Measurements from ENCODE around the gene HS1BP3. TPM values are rescaled to one million over a fixed set of nuclear protein-coding genes. Genes with fewer than 3 reads are reported as not detected.
A peak's percentile ranks its signal among the peaks of the same experiment; 100 is the strongest.

The HS1BP3 gene
- polyA plus RNA-seq, 4 donors: 18.5 to 39.7 (median 23.4) TPM

DNA sequence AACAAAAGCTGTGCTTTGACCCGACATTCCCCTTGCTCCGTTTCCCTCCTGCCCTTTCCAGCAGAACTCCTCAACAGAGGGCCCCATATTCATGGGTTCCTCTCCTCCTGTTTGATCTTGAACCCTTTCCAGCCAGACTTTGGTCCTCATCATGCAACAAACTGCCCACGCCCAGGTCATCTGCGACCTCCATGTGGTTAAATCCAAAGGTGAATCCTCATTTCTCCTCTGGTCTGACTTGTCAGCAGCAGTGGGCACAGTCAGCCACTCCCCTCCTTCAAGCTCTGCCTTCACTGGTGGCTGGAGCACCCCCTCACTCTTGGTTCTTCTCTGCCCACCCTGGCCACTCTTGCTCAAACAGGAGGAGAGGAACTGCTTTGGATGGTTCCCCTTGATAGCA is 2.7 kb downstream of the HS1BP3 start:
- peaks cover 0 to 29% (median 9%) of the 10 kb centered on the region in 3 donors for H3K4me1 ChIP-seq (ENCODE audit: control insufficient read depth in 3 of 3, insufficient read depth in 2 of 3, low read depth in 1 of 3, low read length in 2 of 3)
- H3K27ac ChIP-seq (ENCODE audit: low read depth in 1 of 3, low read length in 2 of 3): no peak overlapping the region
- no peak for FAIRE-seq
- no peak overlapping the region for H3K4me3 ChIP-seq (ENCODE audit: low read depth in 1 of 3, low read length in 3 of 3)
- peak in 1 of 2 donors; percentile 51 for DNase-seq
- H3K36me3 ChIP-seq (ENCODE audit: control insufficient read depth in 3 of 3, insufficient read depth in 2 of 3, low read depth in 1 of 3, low read length in 3 of 3): peaks cover 0 to 44% (median 2%) of the 10 kb centered on the region in 3 donors
- WGBS, 3 donors: 48 to 77% (median 56%) methylated on average over 4 of the region's 4 CpGs
- no peaks in the 10 kb centered on the region for H3K27me3 ChIP-seq (ENCODE audit: control insufficient read depth in 3 of 3, insufficient read depth in 3 of 3, low read length in 3 of 3)
- H3K9me3 ChIP-seq (ENCODE audit: control insufficient read depth in 2 of 2, insufficient read depth in 1 of 2, low read depth in 1 of 2, low read length in 1 of 2): no peaks in the 10 kb centered on the region

DNA sequence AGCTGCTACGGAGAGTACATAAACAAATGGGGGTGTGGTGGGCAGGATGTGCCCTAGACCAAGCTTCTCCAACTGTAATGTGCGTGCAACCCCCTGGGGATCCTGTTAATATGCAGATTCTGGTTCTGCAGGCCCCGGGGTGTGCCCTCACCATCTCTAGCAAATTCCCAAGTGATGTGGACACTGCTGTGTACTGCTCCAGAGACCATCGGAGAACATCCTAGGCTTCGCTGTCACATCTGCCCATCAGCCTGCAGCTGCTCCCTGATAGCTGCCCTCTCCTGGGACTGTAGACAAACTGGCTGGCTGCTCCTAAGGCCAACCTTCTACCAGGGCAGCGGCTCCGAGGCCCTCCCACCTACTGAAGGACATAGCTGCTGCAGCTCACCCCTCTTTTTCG is 3.2 kb downstream of the HS1BP3 start:
- Histone ChIP-seq H3K9me3 (ENCODE audit: control insufficient read depth in 2 of 2, insufficient read depth in 1 of 2, low read depth in 1 of 2, low read length in 1 of 2) (no peaks in the 10 kb centered on the region), H3K36me3 (ENCODE audit: control insufficient read depth in 3 of 3, insufficient read depth in 2 of 3, low read depth in 1 of 3, low read length in 3 of 3) (peaks cover 0 to 49% (median 2%) of the 10 kb centered on the region in 3 donors), H3K4me1 (ENCODE audit: control insufficient read depth in 3 of 3, insufficient read depth in 2 of 3, low read depth in 1 of 3, low read length in 2 of 3) (peaks cover 0 to 29% (median 9%) of the 10 kb centered on the region in 3 donors), H3K27ac (ENCODE audit: low read depth in 1 of 3, low read length in 2 of 3) (no peak overlapping the region), H3K27me3 (ENCODE audit: control insufficient read depth in 3 of 3, insufficient read depth in 3 of 3, low read length in 3 of 3) (no peaks in the 10 kb centered on the region), H3K4me3 (ENCODE audit: low read depth in 1 of 3, low read length in 3 of 3) (no peak overlapping the region)
- WGBS, 3 donors: 85 to 93% (median 90%) methylated on average over 8 of the region's 8 CpGs
- DNase-seq (no peak), FAIRE-seq (no peak)

DNA sequence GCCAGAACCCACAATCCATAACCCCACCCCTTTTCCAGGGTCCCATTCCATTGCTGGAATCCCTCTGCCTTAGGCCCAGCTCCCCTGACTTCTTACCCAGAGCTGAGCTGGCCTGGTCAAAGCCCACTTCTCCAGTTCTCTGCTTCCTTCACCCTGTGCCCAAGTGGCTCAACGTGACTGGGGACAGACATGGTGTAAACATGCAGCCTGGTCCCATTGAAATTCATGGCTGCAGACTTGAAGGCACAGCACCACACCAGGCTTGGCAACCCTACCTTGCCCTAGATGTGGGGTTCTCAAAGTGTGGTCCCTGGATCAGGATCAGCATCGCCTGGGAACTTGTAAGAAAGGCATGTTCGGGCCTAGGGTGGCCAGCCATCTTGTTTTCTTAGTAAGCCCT is 3.7 kb downstream of the HS1BP3 start:
- H3K9me3 ChIP-seq (ENCODE audit: control insufficient read depth in 2 of 2, insufficient read depth in 1 of 2, low read depth in 1 of 2, low read length in 1 of 2): no peaks in the 10 kb centered on the region
- H3K4me1 ChIP-seq (ENCODE audit: control insufficient read depth in 3 of 3, insufficient read depth in 2 of 3, low read depth in 1 of 3, low read length in 2 of 3): peaks cover 0 to 29% (median 9%) of the 10 kb centered on the region in 3 donors
- FAIRE-seq (no peak), DNase-seq (no peak)
- no peaks in the 10 kb centered on the region for H3K27me3 ChIP-seq (ENCODE audit: control insufficient read depth in 3 of 3, insufficient read depth in 3 of 3, low read length in 3 of 3)
- H3K36me3 ChIP-seq (ENCODE audit: control insufficient read depth in 3 of 3, insufficient read depth in 2 of 3, low read depth in 1 of 3, low read length in 3 of 3): peaks cover 0 to 54% (median 2%) of the 10 kb centered on the region in 3 donors
- no peak overlapping the region for H3K27ac ChIP-seq (ENCODE audit: low read depth in 1 of 3, low read length in 2 of 3)
- H3K4me3 ChIP-seq (ENCODE audit: low read depth in 1 of 3, low read length in 3 of 3): no peak overlapping the region
- WGBS, 3 donors: 90 to 98% (median 95%) methylated on average over 3 of the region's 3 CpGs

DNA sequence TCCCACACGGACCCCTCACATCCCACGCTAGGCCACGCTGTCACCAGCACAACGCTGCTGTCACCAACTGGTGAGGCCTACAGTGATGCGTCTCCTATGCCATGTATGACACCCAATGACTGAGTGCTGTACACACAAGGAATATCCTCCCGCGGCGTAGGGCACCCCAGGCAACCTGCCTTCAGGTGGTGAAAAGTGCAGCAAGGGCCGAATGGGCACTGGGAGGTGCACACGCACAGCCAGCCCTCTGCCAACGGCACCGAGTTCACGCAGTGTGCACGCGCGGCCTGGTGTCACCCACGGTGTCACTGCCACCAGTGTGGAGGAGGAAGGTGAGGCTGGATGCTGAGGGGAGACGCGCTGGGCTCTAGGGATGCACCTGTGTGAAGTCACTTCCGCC is 4.5 kb downstream of the HS1BP3 start:
- Histone ChIP-seq H3K27ac (ENCODE audit: low read depth in 1 of 3, low read length in 2 of 3) (no peak overlapping the region), H3K4me3 (ENCODE audit: low read depth in 1 of 3, low read length in 3 of 3) (no peak overlapping the region), H3K9me3 (ENCODE audit: control insufficient read depth in 2 of 2, insufficient read depth in 1 of 2, low read depth in 1 of 2, low read length in 1 of 2) (no peaks in the 10 kb centered on the region), H3K4me1 (ENCODE audit: control insufficient read depth in 3 of 3, insufficient read depth in 2 of 3, low read depth in 1 of 3, low read length in 2 of 3) (peaks cover 0 to 26% (median 9%) of the 10 kb centered on the region in 3 donors), H3K27me3 (ENCODE audit: control insufficient read depth in 3 of 3, insufficient read depth in 3 of 3, low read length in 3 of 3) (no peaks in the 10 kb centered on the region), H3K36me3 (ENCODE audit: control insufficient read depth in 3 of 3, insufficient read depth in 2 of 3, low read depth in 1 of 3, low read length in 3 of 3) (peaks cover 0 to 62% (median 2%) of the 10 kb centered on the region in 3 donors)
- WGBS, 3 donors: 95 to 97% (median 96%) methylated on average over 20 of the region's 20 CpGs
- DNase-seq (no peak), FAIRE-seq (no peak)

DNA sequence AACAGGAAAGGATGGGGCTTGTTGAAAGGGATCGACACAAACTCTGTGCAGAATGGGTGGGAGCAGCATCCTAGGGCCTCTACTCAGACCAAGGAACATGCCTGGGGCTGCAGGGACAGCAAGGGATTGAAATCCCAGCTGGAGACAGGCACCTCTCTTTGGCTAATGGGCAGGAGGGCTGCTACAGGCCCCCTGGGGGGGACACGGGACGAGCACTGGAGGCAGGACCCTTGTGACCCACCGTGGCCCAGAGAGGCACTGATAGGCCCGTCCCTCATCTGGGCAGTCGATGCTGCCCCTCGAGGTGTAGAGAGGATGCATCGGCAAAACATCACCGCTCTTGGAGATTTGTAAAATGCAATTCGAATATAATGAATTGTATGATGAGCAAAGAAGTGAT is 5.1 kb downstream of the HS1BP3 start:
- Histone ChIP-seq H3K4me3 (ENCODE audit: low read depth in 1 of 3, low read length in 3 of 3) (no peak overlapping the region), H3K4me1 (ENCODE audit: control insufficient read depth in 3 of 3, insufficient read depth in 2 of 3, low read depth in 1 of 3, low read length in 2 of 3) (peaks cover 0 to 26% (median 9%) of the 10 kb centered on the region in 3 donors), H3K27me3 (ENCODE audit: control insufficient read depth in 3 of 3, insufficient read depth in 3 of 3, low read length in 3 of 3) (no peaks in the 10 kb centered on the region), H3K36me3 (ENCODE audit: control insufficient read depth in 3 of 3, insufficient read depth in 2 of 3, low read depth in 1 of 3, low read length in 3 of 3) (peaks cover 0 to 69% (median 2%) of the 10 kb centered on the region in 3 donors), H3K27ac (ENCODE audit: low read depth in 1 of 3, low read length in 2 of 3) (no peak overlapping the region), H3K9me3 (ENCODE audit: control insufficient read depth in 2 of 2, insufficient read depth in 1 of 2, low read depth in 1 of 2, low read length in 1 of 2) (no peaks in the 10 kb centered on the region)
- FAIRE-seq (no peak), DNase-seq (no peak)
- WGBS, 3 donors: 90 to 94% (median 93%) methylated on average over 10 of the region's 10 CpGs

DNA sequence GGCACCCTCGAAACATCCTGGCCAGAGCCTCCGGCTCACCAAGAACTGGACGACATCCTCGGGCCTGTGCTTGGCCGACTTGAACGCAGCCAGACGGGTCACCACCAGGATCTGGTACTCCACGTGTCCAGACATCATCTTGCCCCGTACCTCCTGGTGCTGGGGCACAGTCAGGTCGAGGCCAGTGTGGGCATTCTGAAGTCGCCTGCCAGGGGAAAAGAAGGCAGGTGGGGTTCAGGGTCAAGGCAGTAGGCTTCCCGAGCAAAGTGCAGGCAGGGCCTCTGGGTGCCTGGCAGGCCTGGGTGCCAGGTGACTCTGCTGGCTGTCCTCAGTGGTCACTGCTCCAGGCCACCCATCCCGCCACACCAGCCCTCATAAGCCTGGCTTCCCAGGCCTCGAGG is 5.6 kb downstream of the HS1BP3 start:
- Histone ChIP-seq H3K9me3 (ENCODE audit: control insufficient read depth in 2 of 2, insufficient read depth in 1 of 2, low read depth in 1 of 2, low read length in 1 of 2) (no peaks in the 10 kb centered on the region), H3K27ac (ENCODE audit: low read depth in 1 of 3, low read length in 2 of 3) (no peak overlapping the region), H3K27me3 (ENCODE audit: control insufficient read depth in 3 of 3, insufficient read depth in 3 of 3, low read length in 3 of 3) (no peaks in the 10 kb centered on the region), H3K4me3 (ENCODE audit: low read depth in 1 of 3, low read length in 3 of 3) (no peak overlapping the region), H3K4me1 (ENCODE audit: control insufficient read depth in 3 of 3, insufficient read depth in 2 of 3, low read depth in 1 of 3, low read length in 2 of 3) (peaks cover 0 to 23% (median 9%) of the 10 kb centered on the region in 3 donors), H3K36me3 (ENCODE audit: control insufficient read depth in 3 of 3, insufficient read depth in 2 of 3, low read depth in 1 of 3, low read length in 3 of 3) (peaks cover 0 to 73% (median 4%) of the 10 kb centered on the region in 3 donors)
- DNase-seq (no peak), FAIRE-seq (no peak)
- WGBS, 3 donors: 90 to 93% (median 91%) methylated on average over 14 of the region's 14 CpGs

DNA sequence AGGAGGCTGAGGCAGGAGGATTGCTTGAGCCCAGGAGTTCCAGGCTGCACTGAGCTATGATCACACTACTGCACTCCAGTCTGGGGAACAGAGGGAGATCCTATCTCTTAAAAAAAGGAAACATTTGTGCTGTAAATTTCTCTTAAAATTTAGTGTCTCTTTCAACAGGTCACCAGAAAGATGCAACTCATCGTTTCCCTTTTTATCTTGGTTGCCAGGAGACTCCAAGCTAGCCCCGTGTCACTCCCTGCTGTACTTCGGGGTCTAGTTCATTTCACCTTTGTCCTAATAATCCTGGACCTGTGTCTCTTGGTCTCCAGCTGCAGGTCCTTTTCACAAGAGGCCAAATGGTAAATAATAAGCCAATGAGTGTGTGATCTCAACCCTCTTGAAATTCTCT is 7.1 kb downstream of the HS1BP3 start:
- Histone ChIP-seq H3K4me3 (ENCODE audit: low read depth in 1 of 3, low read length in 3 of 3) (no peak overlapping the region), H3K27me3 (ENCODE audit: control insufficient read depth in 3 of 3, insufficient read depth in 3 of 3, low read length in 3 of 3) (no peaks in the 10 kb centered on the region), H3K27ac (ENCODE audit: low read depth in 1 of 3, low read length in 2 of 3) (no peak overlapping the region), H3K4me1 (ENCODE audit: control insufficient read depth in 3 of 3, insufficient read depth in 2 of 3, low read depth in 1 of 3, low read length in 2 of 3) (peaks cover 0 to 12% (median 5%) of the 10 kb centered on the region in 3 donors), H3K36me3 (ENCODE audit: control insufficient read depth in 3 of 3, insufficient read depth in 2 of 3, low read depth in 1 of 3, low read length in 3 of 3) (peaks cover 0 to 84% (median 9%) of the 10 kb centered on the region in 3 donors), H3K9me3 (ENCODE audit: control insufficient read depth in 2 of 2, insufficient read depth in 1 of 2, low read depth in 1 of 2, low read length in 1 of 2) (no peaks in the 10 kb centered on the region)
- DNase-seq (no peak), FAIRE-seq (no peak)
- 48 to 77% (median 49%) methylated on average over 3 of the region's 3 CpGs for WGBS, 3 donors

DNA sequence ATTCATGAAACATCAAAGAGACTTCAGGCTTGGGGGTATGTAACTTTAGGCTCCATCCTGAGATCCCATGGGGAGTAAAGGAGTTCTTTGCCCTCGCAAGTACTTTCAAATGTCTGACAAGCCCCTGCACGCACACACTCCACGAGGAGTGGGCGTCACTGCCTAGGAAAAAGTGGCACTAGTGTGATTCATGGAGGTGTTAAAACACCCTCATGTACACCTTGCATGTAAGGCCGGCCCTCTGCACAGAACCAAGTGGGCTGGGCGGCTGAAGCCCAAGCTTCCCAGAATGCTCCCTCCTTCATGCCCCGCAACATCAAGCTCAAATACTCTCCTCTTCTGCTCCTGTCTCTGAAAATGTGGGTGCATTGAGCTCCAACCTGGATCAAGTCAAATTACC is 7.8 kb downstream of the HS1BP3 start:
- FAIRE-seq: no peak
- Histone ChIP-seq H3K4me1 (ENCODE audit: control insufficient read depth in 3 of 3, insufficient read depth in 2 of 3, low read depth in 1 of 3, low read length in 2 of 3) (peaks cover 0 to 4% (median 0%) of the 10 kb centered on the region in 3 donors), H3K4me3 (ENCODE audit: low read depth in 1 of 3, low read length in 3 of 3) (no peak overlapping the region), H3K27me3 (ENCODE audit: control insufficient read depth in 3 of 3, insufficient read depth in 3 of 3, low read length in 3 of 3) (no peaks in the 10 kb centered on the region), H3K9me3 (ENCODE audit: control insufficient read depth in 2 of 2, insufficient read depth in 1 of 2, low read depth in 1 of 2, low read length in 1 of 2) (no peaks in the 10 kb centered on the region), H3K36me3 (ENCODE audit: control insufficient read depth in 3 of 3, insufficient read depth in 2 of 3, low read depth in 1 of 3, low read length in 3 of 3) (peaks cover under 1 to 91% (median 9%) of the 10 kb centered on the region in 3 donors), H3K27ac (ENCODE audit: low read depth in 1 of 3, low read length in 2 of 3) (no peak overlapping the region)
- DNase-seq: no peak
- 94 to 98% (median 97%) methylated on average over 7 of the region's 7 CpGs for WGBS, 3 donors

Data from small intestine (tissue), 7 donors.